Immature natural killer cell (primary cell): ENCODE data around the gene AMOT. TPM values are rescaled to one million over a fixed set of nuclear protein-coding genes. Genes with fewer than 3 reads are reported as not detected.

Experiments
- DNase-seq, 3 donors: peaks; one replicate each; pipeline ENCODE4 v3.0.0; 2022; ENCODE audit warnings: mixed read lengths in 1 of 3
- H3K27ac Mint-ChIP-seq, 6 donors: one replicate each; pipeline ENCODE4 v1.8.0; 2020; ENCODE audit warnings: mixed read lengths in 6 of 6, mild to moderate bottlenecking in 5 of 6, inconsistent platforms in 4 of 6, moderate library complexity in 3 of 6
- H3K27me3 Mint-ChIP-seq, 3 donors: one replicate each; pipeline ENCODE4 v1.8.0; 2020 to 2021; ENCODE audit warnings: low read depth in 3 of 3, mild to moderate bottlenecking in 3 of 3, mixed read lengths in 3 of 3, moderate library complexity in 3 of 3, inconsistent platforms in 1 of 3
- H3K36me3 Mint-ChIP-seq, 3 donors: one replicate each; pipeline ENCODE4 v1.8.0; 2020; ENCODE audit warnings: mixed read lengths in 3 of 3, inconsistent platforms in 2 of 3, mild to moderate bottlenecking in 2 of 3
- H3K4me1 Mint-ChIP-seq, 2 donors: one replicate each; pipeline ENCODE4 v1.8.0; 2020; ENCODE audit warnings: inconsistent platforms in 2 of 2, mild to moderate bottlenecking in 2 of 2, mixed read lengths in 2 of 2, moderate library complexity in 1 of 2
- H3K4me3 Mint-ChIP-seq, 5 donors: one replicate each; pipeline ENCODE4 v1.8.0; 2020; ENCODE audit warnings: mild to moderate bottlenecking in 5 of 5, mixed read lengths in 5 of 5, inconsistent platforms in 3 of 5, moderate library complexity in 3 of 5
- H3K9me3 Mint-ChIP-seq, 6 donors: one replicate each; pipeline ENCODE4 v1.8.0; 2020; ENCODE audit warnings: mild to moderate bottlenecking in 6 of 6, mixed read lengths in 6 of 6, inconsistent platforms in 4 of 6, moderate library complexity in 3 of 6
- polyA plus RNA-seq, 3 donors: library from polyadenylated mRNA; unstranded; fragments of 300-500 nt; fragmentation: Illumina TruSeq; gene quantifications; one replicate each; pipeline ENCODE4 v1.2.3, GENCODE V29; 2021

The AMOT gene
- polyA plus RNA-seq, 3 donors from 2014 or later: 4.0 to 8.1 (median 5.0) TPM

DNA sequence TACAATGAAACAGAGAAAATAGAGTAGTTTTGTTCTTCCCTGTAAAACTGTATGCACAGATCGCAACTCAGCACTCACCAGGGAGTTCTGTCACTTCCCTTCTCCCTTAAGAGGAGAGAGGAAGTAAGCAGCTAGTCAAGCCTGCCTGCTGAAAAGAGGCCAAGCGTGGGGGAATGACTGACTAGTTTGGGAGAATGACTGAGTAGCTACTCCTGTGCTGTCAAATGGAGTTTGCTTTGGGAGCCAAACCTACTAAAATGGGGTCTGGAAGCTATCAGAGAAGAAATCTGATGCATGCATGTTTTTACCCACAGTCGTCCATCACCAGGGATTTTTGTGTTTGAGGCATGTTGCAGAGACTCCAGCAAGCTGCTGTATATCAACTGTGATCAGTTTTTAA lies 106.3 kb downstream of the AMOT start:
- Mint-ChIP-seq H3K36me3 (no peaks in the 10 kb centered on the region), H3K4me3 (no peak overlapping the region), H3K9me3 (no peaks in the 10 kb centered on the region), H3K4me1 (peaks cover 0 to 2% of the 10 kb centered on the region in 2 donors), H3K27ac (no peak overlapping the region), H3K27me3 (peaks cover 7 to 9% (median 8%) of the 10 kb centered on the region in 3 donors)
- DNase-seq: no peak

DNA sequence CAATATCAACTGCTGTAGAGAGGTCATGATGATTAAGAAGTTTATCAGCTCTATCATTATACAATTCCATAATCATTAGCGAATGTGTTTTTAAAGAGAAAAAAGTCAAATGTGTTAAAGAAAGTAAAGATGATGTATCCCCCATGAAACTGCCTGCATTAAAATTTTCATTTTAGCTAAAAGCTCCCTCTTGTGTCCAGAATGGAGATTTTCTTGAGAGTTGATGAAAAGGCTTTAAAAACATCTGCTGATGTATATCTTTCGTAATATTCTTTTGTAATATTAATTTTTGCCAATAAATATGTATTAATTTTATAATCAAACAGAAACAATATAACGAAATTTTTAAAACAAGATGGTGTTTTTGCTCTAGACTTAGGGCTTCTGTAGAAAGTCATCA lies 108.8 kb downstream of the AMOT start:
- peaks cover 7 to 10% (median 9%) of the 10 kb centered on the region in 3 donors for H3K27me3 Mint-ChIP-seq
- no peaks in the 10 kb centered on the region for H3K36me3 Mint-ChIP-seq
- no peak for DNase-seq
- no peak overlapping the region for H3K4me3 Mint-ChIP-seq
- no peak overlapping the region for H3K27ac Mint-ChIP-seq
- H3K9me3 Mint-ChIP-seq: no peaks in the 10 kb centered on the region
- peaks cover 0 to 2% of the 10 kb centered on the region in 2 donors for H3K4me1 Mint-ChIP-seq

Other genes starting within 250 kb of the AMOT start
- under 1 TPM in 1 of 3 donors, not detected in 2; 0.16 TPM for gene LHFPL1, start 160.9 kb downstream of the AMOT start, polyA plus RNA-seq